ENCODE data around the gene FGFR2.

DNA sequence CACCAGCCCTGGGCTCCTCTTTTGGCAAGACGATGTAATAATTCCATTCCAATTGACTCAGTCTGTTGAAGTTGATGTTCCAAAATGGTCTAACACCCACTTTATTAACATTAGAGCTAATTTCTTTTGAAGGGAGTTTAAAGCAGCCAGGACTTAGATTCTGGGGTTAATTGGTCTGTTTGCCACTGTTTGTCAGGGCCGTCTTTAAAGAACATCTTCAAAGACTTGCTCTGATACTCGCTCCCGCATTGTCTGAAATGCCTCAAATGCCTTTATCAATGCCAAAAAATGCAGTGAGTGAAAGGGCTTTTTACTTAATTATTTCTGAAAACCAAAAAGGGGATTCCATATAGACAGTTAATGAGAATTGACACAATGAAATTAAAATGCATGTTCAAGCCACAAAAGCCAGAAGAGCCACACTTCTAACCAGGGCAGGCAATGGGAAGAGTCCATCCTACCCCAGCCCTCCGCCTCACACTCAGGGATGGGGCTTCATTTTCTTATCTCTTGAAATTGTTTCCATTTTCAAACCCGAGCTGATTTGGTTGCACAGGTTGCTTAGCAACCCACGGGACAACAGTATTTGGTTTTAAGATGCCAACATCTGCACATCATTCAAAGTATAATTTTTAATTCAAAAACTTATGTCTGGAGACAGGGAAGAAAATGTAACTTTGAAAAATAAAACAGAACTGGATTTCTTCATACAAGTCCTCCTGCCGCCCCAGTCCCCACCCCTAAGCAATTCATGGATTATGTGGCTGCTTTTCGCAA lies 163.0 kb downstream of the FGFR2 start:
- no peak for TF ChIP-seq POLR2AphosphoS5 (IDR thresholded peaks at IDR 0.05; ENCODE audit: control insufficient read depth, insufficient read depth, low read depth, low read length)
- TF ChIP-seq, protein P1, sequence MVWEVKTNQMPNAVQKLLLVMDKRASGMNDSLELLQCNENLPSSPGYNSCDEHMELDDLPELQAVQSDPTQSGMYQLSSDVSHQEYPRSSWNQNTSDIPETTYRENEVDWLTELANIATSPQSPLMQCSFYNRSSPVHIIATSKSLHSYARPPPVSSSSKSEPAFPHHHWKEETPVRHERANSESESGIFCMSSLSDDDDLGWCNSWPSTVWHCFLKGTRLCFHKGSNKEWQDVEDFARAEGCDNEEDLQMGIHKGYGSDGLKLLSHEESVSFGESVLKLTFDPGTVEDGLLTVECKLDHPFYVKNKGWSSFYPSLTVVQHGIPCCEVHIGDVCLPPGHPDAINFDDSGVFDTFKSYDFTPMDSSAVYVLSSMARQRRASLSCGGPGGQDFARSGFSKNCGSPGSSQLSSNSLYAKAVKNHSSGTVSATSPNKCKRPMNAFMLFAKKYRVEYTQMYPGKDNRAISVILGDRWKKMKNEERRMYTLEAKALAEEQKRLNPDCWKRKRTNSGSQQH (CRISPR knock-in tag; IDR thresholded peaks at IDR 0.05), result no peak
- TF ChIP-seq, protein P2, sequence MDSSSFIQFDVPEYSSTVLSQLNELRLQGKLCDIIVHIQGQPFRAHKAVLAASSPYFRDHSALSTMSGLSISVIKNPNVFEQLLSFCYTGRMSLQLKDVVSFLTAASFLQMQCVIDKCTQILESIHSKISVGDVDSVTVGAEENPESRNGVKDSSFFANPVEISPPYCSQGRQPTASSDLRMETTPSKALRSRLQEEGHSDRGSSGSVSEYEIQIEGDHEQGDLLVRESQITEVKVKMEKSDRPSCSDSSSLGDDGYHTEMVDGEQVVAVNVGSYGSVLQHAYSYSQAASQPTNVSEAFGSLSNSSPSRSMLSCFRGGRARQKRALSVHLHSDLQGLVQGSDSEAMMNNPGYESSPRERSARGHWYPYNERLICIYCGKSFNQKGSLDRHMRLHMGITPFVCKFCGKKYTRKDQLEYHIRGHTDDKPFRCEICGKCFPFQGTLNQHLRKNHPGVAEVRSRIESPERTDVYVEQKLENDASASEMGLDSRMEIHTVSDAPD (CRISPR knock-in tag; IDR thresholded peaks at IDR 0.05), result no peak
- no peak for TF ChIP-seq MEF2A (IDR thresholded peaks at IDR 0.05; ENCODE audit: control insufficient read depth, low read depth, low read length)
- TF ChIP-seq RFX7 (CRISPR knock-in tag; IDR thresholded peaks at IDR 0.05), result no peak
- no peak for TF ChIP-seq JUNB (CRISPR knock-in tag; conservative IDR thresholded peaks at IDR 0.05)
- TF ChIP-seq, protein P3, sequence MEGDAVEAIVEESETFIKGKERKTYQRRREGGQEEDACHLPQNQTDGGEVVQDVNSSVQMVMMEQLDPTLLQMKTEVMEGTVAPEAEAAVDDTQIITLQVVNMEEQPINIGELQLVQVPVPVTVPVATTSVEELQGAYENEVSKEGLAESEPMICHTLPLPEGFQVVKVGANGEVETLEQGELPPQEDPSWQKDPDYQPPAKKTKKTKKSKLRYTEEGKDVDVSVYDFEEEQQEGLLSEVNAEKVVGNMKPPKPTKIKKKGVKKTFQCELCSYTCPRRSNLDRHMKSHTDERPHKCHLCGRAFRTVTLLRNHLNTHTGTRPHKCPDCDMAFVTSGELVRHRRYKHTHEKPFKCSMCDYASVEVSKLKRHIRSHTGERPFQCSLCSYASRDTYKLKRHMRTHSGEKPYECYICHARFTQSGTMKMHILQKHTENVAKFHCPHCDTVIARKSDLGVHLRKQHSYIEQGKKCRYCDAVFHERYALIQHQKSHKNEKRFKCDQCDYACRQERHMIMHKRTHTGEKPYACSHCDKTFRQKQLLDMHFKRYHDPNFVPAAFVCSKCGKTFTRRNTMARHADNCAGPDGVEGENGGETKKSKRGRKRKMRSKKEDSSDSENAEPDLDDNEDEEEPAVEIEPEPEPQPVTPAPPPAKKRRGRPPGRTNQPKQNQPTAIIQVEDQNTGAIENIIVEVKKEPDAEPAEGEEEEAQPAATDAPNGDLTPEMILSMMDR (IDR thresholded peaks at IDR 0.05 in 2 of 3, conservative IDR thresholded peaks at IDR 0.05 in 1 of 3; ENCODE audit: insufficient read depth in 2 of 3, low read depth in 1 of 3, low read length in 3 of 3), result no peak
- no peak for TF ChIP-seq POLR2AphosphoS2 (IDR thresholded peaks at IDR 0.05; ENCODE audit: low read length)
- TF ChIP-seq HSF4 (CRISPR knock-in tag; IDR thresholded peaks at IDR 0.05; ENCODE audit: borderline replicate concordance), result no peak
- no peak for TF ChIP-seq EZH2 (IDR thresholded peaks at IDR 0.05; ENCODE audit: borderline replicate concordance, low read depth, low read length)
- TF ChIP-seq STAG1 (CRISPR knock-in tag; IDR thresholded peaks at IDR 0.05; ENCODE audit: borderline replicate concordance), result no peak
- no peak for TF ChIP-seq SAP30 (IDR thresholded peaks at IDR 0.05; ENCODE audit: borderline replicate concordance, insufficient read depth, low read depth, low read length, poor library complexity, severe bottlenecking)
